ENCODE data around the gene PNP.

- TF ChIP-seq CTCF (IDR thresholded peaks at IDR 0.05; ENCODE audit: poor library complexity, severe bottlenecking) (no peak), EZH2 (IDR thresholded peaks at IDR 0.05; ENCODE audit: borderline replicate concordance, insufficient read depth, low read length, poor library complexity, severe bottlenecking) (no peak), MXI1 (conservative IDR thresholded peaks at IDR 0.05; ENCODE audit: poor library complexity, severe bottlenecking) (no peak), POLR2AphosphoS5 (IDR thresholded peaks at IDR 0.05) (no peak)
Measured at GRCh38 chr14:20441461-20441860, 27.7 kb upstream of the PNP start.

Data from neural cell (in vitro differentiated cells).